Esophagus (tissue), 2 donors: ENCODE data around the gene LCORL. TPM values are rescaled to one million over a fixed set of nuclear protein-coding genes. Genes with fewer than 3 reads are reported as not detected.
A peak's percentile ranks its signal among the peaks of the same experiment; 100 is the strongest.

Experiments used
- H3K27ac ChIP-seq, 2 donors: one replicate each; pipeline ENCODE4 v1.5.1; 2013; ENCODE audit warnings: low read depth in 2 of 2, mild to moderate bottlenecking in 2 of 2, inconsistent platforms in 1 of 2, low read length in 1 of 2, moderate library complexity in 1 of 2
- H3K27me3 ChIP-seq, 2 donors: one replicate each; pipeline ENCODE4 v1.6.1; 2013; ENCODE audit warnings: low read length in 2 of 2, control low read depth in 1 of 2, mild to moderate bottlenecking in 1 of 2; ENCODE audit not compliant: insufficient read depth in 2 of 2, control insufficient read depth in 1 of 2
- H3K36me3 ChIP-seq, 2 donors: one replicate each; pipeline ENCODE4 v1.6.1; 2013; ENCODE audit warnings: low read length in 1 of 2; ENCODE audit not compliant: control insufficient read depth in 2 of 2, insufficient read depth in 2 of 2
- H3K4me1 ChIP-seq, 2 donors: one replicate each; pipeline ENCODE4 v1.6.1; 2013; ENCODE audit warnings: low read length in 1 of 2; ENCODE audit not compliant: control insufficient read depth in 2 of 2, insufficient read depth in 2 of 2
- H3K4me3 ChIP-seq, 2 donors: one replicate each; pipeline ENCODE4 v1.5.1; 2013; ENCODE audit warnings: low read length in 2 of 2, mild to moderate bottlenecking in 2 of 2, low read depth in 1 of 2, moderate library complexity in 1 of 2
- H3K9me3 ChIP-seq, 2 donors: one replicate each; pipeline ENCODE4 v1.6.1; 2013; ENCODE audit warnings: mild to moderate bottlenecking in 2 of 2, low read depth in 1 of 2, low read length in 1 of 2, moderate library complexity in 1 of 2; ENCODE audit not compliant: control insufficient read depth in 2 of 2, insufficient read depth in 1 of 2
- WGBS, 2 donors: extraction: QIAGEN DNeasy Blood & Tissue Kit; methylation state at CpG; one replicate each; pipeline ENCODE4 v1.1.7; 2013; 5-methylcytosine and 5-hydroxymethylcytosine counted together
- polyA plus RNA-seq, 2 donors: library from polyadenylated mRNA; stranded (reverse); fragments of 200-250 nt; gene quantifications; one replicate each; pipeline ENCODE4 v1.2.3, GENCODE V29; 2013
- donor health status: healthy with polysubstance abuse.
- donor health status: Bipolar disorder and iron deficiency.

LCORL gene
- polyA plus RNA-seq, 2 donors, result 1.8 to 2.1 TPM

DNA sequence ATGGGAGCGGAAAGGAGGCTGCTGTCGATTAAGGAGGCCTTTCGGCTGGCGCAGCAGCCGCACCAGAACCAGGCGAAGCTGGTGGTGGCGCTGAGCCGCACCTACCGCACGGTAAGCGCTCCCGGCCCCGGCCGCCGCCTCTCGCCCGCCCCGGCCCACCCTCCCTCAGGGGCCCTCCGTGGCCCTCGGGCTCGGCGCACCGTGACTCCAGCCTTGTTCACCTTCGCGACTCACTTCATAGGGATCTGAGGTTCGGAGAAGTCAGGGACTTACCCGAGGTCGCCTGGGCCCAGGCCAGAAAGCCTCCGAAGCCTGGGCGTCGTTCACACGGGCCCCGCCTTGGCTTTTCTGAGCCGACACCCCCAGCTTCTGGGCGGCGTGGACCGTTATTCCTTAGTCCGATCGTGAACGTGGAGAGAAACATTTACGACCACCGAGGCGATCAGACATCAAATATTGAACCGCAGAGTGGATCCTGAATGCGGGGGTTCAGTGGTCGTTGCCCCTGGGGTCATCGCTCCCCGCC, 210.4 kb downstream of the LCORL start:
- peak overlapping the region; percentile 59 to 62 for H3K27ac ChIP-seq
- no peaks in the 10 kb centered on the region for H3K36me3 ChIP-seq
- peak overlapping the region; percentile 72 to 76 for H3K4me3 ChIP-seq
- no peaks in the 10 kb centered on the region for H3K9me3 ChIP-seq
- peaks cover 2 to 4% of the 10 kb centered on the region in 2 donors for H3K4me1 ChIP-seq
- no peaks in the 10 kb centered on the region for H3K27me3 ChIP-seq
- whole genome bisulfite sequencing, 2 donors, result 1% methylated on average over 44 to 48 of the region's 48 CpGs

DNA sequence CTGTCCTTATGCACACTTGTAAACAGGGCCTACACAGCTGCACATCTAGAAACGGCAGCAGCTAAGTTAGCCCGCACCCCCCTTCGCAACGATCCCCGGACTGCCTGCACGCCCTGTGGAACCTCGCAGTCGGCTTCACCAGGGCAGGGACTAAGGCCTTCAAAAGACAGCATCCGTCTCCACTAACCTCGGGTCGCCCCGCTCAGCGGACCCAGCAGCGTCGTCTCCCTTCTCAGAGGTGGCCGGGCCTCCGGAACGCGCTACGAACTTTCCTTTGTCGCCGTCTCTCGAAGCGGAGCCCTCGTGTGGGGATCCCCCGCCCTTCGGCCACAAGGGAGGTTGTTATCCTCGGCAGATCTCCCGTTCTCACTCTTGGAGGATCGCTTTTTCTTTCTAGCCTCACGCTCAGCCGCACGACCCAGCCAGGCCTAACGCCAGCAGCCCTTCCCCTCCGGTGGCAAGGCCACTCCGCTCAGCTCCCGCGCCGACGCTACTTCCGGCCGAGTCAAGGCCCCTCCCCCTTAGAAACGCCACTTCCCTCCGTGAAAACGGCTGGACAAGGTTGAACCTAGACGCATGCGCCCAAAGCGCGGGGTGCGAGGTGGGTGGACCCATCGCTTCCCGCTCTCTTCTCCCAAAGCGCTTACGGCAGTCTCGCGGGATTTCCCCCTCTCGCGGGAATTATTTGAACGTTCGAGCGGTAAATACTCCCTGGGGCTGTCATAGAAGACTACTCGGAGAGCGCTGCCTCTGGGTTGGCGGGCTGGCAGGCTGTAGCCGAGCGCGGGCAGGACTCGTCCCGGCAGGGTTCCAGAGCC, 211.1 kb downstream of the LCORL start, which contains the start of the genes DCAF16 and NCAPG:
TSS of gene DCAF16 (minus strand) at position 498 of the 818 bp plus-strand sequence. CDS start 6,616 bp downstream, outside the sequence.
TSS of gene NCAPG (plus strand) at position 720 of the 818 bp plus-strand sequence. CDS start 99 bp downstream, outside the sequence.
- peak within 1 kb of the TSS; percentile 95 to 98 for H3K27ac ChIP-seq
- H3K4me1 ChIP-seq, result peaks cover 2 to 4% of the 10 kb centered on the region in 2 donors
- H3K36me3 ChIP-seq, result no peaks in the 10 kb centered on the region
- WGBS, 2 donors, result 0% methylated on average over 69 of the region's 69 CpGs
- peak within 1 kb of the TSS; percentile 88 to 94 for H3K4me3 ChIP-seq
- H3K9me3 ChIP-seq, result no peaks in the 10 kb centered on the region
- H3K27me3 ChIP-seq, result no peaks in the 10 kb centered on the region

DNA sequence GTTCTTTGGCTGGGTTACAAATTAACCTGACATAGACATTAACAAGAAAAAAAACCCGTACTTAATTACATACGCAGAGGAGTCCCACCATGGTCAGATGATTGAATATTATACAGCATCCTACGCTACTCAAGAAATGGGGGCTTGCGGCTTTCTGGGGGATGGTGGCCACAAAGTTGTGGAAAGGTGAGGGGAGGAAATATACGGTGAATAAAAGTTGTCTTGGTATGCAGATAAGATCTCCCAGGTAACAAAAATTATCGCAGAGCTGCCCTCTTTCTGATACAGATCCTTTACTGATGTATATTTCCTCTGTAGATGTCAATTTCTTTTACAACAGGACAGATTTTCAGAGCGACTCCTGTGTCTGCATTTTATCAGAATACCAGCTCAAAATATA, 211.9 kb downstream of the LCORL start:
- peaks cover 2 to 4% of the 10 kb centered on the region in 2 donors for H3K4me1 ChIP-seq
- no peaks in the 10 kb centered on the region for H3K9me3 ChIP-seq
- peak overlapping the region; percentile 25 to 94 for H3K4me3 ChIP-seq
- H3K27ac ChIP-seq, result peak overlapping the region in 1 of 2 donors; percentile 95
- no peaks in the 10 kb centered on the region for H3K36me3 ChIP-seq
- no peaks in the 10 kb centered on the region for H3K27me3 ChIP-seq
- 3 to 4% methylated on average over 7 of the region's 7 CpGs for WGBS, 2 donors

- H3K4me1 ChIP-seq, result peaks cover 2 to 4% of the 10 kb centered on the region in 2 donors
- H3K4me3 ChIP-seq, result peak overlapping the region in 1 of 2 donors; percentile 31
- no peak overlapping the region for H3K27ac ChIP-seq
- H3K36me3 ChIP-seq, result peaks cover 11 to 15% of the 10 kb centered on the region in 2 donors
- H3K9me3 ChIP-seq, result no peaks in the 10 kb centered on the region
- H3K27me3 ChIP-seq, result no peaks in the 10 kb centered on the region
- 28 to 37% methylated on average over 6 of the region's 6 CpGs for WGBS, 2 donors
Measured at GRCh38 chr4:17807446-17807845, 214.1 kb downstream of the LCORL start.

GRCh38 chr4:17805580-17806155, 215.9 kb downstream of the LCORL start:
- Histone ChIP-seq H3K4me3 (no peak overlapping the region), H3K4me1 (peaks cover 0 to 2% of the 10 kb centered on the region in 2 donors), H3K36me3 (peaks cover 11 to 15% of the 10 kb centered on the region in 2 donors), H3K27me3 (no peaks in the 10 kb centered on the region), H3K9me3 (no peaks in the 10 kb centered on the region), H3K27ac (no peak overlapping the region)
- 84 to 85% methylated on average over 3 of the region's 3 CpGs for WGBS, 2 donors

DNA sequence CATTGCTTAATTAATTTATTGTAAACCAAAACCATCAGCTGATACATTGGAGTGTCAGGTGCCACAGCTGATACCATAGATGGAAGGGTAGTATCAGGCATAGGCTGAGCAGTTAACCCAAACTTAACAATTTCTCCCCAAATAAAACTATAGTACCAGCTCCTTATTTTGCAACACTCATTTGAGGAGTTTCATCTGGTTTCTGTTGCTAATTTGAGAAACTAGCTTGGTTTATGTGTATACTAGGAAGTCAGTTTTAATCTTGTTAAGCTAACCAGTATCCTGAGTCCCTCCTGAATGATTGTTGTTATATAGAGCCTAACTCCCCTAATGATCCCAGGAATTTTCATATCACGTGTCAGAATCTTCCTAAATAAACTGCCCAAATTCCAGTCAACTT, 223.7 kb downstream of the LCORL start:
- Histone ChIP-seq H3K4me3 (no peak overlapping the region), H3K27ac (no peak overlapping the region), H3K4me1 (no peaks in the 10 kb centered on the region), H3K27me3 (no peaks in the 10 kb centered on the region), H3K36me3 (peaks cover under 1 to 2% of the 10 kb centered on the region in 2 donors), H3K9me3 (no peaks in the 10 kb centered on the region)
- WGBS, 2 donors, result 93% methylated on average over 1 of the region's 1 CpG

DNA sequence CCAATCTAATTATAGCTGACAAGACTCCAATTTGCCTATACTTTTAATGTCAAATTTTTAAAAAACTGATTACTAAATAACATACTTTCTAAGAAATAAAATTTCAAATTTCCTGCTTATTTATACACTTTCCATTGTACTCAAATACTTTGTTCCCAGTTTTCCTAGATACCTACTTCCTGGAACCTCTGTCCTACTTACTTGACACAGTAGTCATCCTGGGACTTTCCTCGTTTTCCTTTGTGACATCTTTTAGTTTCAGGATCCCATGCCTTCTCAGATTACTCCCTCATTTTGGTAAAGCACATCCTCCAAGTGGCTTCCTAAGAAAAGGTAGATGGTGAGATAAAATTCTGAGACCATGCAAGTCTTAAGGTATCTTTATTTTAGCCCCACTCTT, 226.8 kb downstream of the LCORL start:
- H3K4me1 ChIP-seq, result no peaks in the 10 kb centered on the region
- no peak overlapping the region for H3K4me3 ChIP-seq
- no peaks in the 10 kb centered on the region for H3K9me3 ChIP-seq
- H3K27me3 ChIP-seq, result no peaks in the 10 kb centered on the region
- WGBS, 2 donors, result 65 to 74% methylated on average over 1 of the region's 1 CpG
- no peak overlapping the region for H3K27ac ChIP-seq
- peaks cover 0 to 2% of the 10 kb centered on the region in 2 donors for H3K36me3 ChIP-seq

Other genes starting within 250 kb of the LCORL start
- gene FAM184B, start 240.1 kb downstream of the LCORL start, polyA plus RNA-seq, result under 1 TPM; 0.07 to 0.14 TPM
- 1 to 10 TPM; 6.5 to 7.3 TPM for gene DCAF16, start 211.0 kb downstream of the LCORL start, polyA plus RNA-seq
- gene NCAPG, start 210.8 kb downstream of the LCORL start, polyA plus RNA-seq, result 1 to 10 TPM; 5.6 to 7.0 TPM